WTC11 (cell line): ENCODE measurements around the gene TMEM121. TPM values are rescaled to one million over a fixed set of nuclear protein-coding genes. Genes with fewer than 3 reads are reported as not detected.

Experiments
- ATAC-seq: fragments of 200-7000 bp; cut with Tn5 transposase; 2 replicates; pipeline ENCODE4 v1.10.0; 2021; ENCODE audit warnings: mild to moderate bottlenecking, moderate library complexity
- CTCF ChIA-PET: fragments of 300-600 bp; sonication (Branson Sonifier 250); formaldehyde crosslinking; loops from one replicate; lab custom pipeline; 2021; ENCODE audit warnings: antibody characterized with exemption; lab: Charles Lee
- POLR2A ChIA-PET: fragments of 350-600 bp; sonication (Branson Sonifier 250); formaldehyde crosslinking; loops from one replicate; lab custom pipeline; 2021; ENCODE audit warnings: antibody characterized with exemption; lab: Charles Lee
- DNase-seq: peaks from one replicate; pipeline ENCODE4 v3.0.0; 2021; ENCODE audit warnings: low spot score
- H3K27ac Mint-ChIP-seq: 2 replicates; pipeline ENCODE4 v1.8.0; 2021; ENCODE audit warnings: mixed read lengths
- H3K27me3 Mint-ChIP-seq: 2 replicates; pipeline ENCODE4 v1.8.0; 2021; ENCODE audit warnings: low read depth, mild to moderate bottlenecking, moderate library complexity, mixed read lengths
- H3K36me3 Mint-ChIP-seq: 2 replicates; pipeline ENCODE4 v1.8.0; 2021; ENCODE audit warnings: mixed read lengths
- H3K4me1 Mint-ChIP-seq: 2 replicates; pipeline ENCODE4 v1.8.0; 2022; ENCODE audit warnings: mixed read lengths
- H3K4me3 Mint-ChIP-seq: 2 replicates; pipeline ENCODE4 v1.8.0; 2021; ENCODE audit warnings: mild to moderate bottlenecking, moderate library complexity, mixed read lengths
- H3K9me3 Mint-ChIP-seq: 2 replicates; pipeline ENCODE4 v1.8.0; 2021; ENCODE audit warnings: mixed read lengths
- ATF1 ChIP-seq: sonication (generic); formaldehyde crosslinking; IDR thresholded peaks from 2 replicates; pipeline ENCODE4 v1.8.1; 2023; ENCODE audit warnings: mild to moderate bottlenecking, moderate library complexity, missing genetic modification reagents
- E2F4 ChIP-seq: sonication (generic); formaldehyde crosslinking; IDR thresholded peaks from 2 replicates; pipeline ENCODE4 v1.8.1; 2022; ENCODE audit warnings: low read depth, mild to moderate bottlenecking, moderate library complexity, missing genetic modification reagents, borderline replicate concordance
- ERG ChIP-seq: fragments of 250-450 bp; sonication (Bioruptor Pico); IDR thresholded peaks from 2 replicates; pipeline ENCODE4 v1.8.0; 2021; ENCODE audit warnings: mild to moderate bottlenecking
- ESRRA ChIP-seq: sonication (generic); formaldehyde crosslinking; IDR thresholded peaks from 2 replicates; pipeline ENCODE4 v1.8.1; 2022; ENCODE audit warnings: mild to moderate bottlenecking, missing genetic modification reagents, borderline replicate concordance
- FOXP4 ChIP-seq: sonication (generic); formaldehyde crosslinking; IDR thresholded peaks from 2 replicates; pipeline ENCODE4 v1.8.0; 2022; ENCODE audit warnings: mild to moderate bottlenecking, missing genetic modification reagents
- HMGA2 ChIP-seq: fragments of 250-450 bp; sonication (Bioruptor Pico); IDR thresholded peaks from 2 replicates; pipeline ENCODE4 v1.4.0; 2021; ENCODE audit warnings: mild to moderate bottlenecking, moderate library complexity
- HMGXB4 ChIP-seq: sonication (generic); formaldehyde crosslinking; IDR thresholded peaks from 2 replicates; pipeline ENCODE4 v1.8.1; 2023; ENCODE audit warnings: mild to moderate bottlenecking, moderate library complexity, missing genetic modification reagents
- IRF1 ChIP-seq: sonication (generic); formaldehyde crosslinking; IDR thresholded peaks from 2 replicates; pipeline ENCODE4 v1.8.0; 2023; ENCODE audit warnings: missing genetic modification reagents
- MXD4 ChIP-seq: fragments of 250-450 bp; sonication (Bioruptor Pico); IDR thresholded peaks from 2 replicates; pipeline ENCODE4 v1.8.0; 2021; ENCODE audit warnings: mild to moderate bottlenecking, moderate library complexity, borderline replicate concordance
- MYBL2 ChIP-seq: sonication (generic); formaldehyde crosslinking; IDR thresholded peaks from 2 replicates; pipeline ENCODE4 v1.8.1; 2023; ENCODE audit warnings: mild to moderate bottlenecking, moderate library complexity, missing genetic modification reagents
- NR1H2 ChIP-seq: sonication (generic); formaldehyde crosslinking; IDR thresholded peaks from 2 replicates; pipeline ENCODE4 v1.9.0; 2021; ENCODE audit warnings: mild to moderate bottlenecking, moderate library complexity, missing genetic modification reagents
- RORB ChIP-seq: fragments of 250-450 bp; sonication (Bioruptor Pico); IDR thresholded peaks from 2 replicates; pipeline ENCODE4 v1.9.0; 2021; ENCODE audit warnings: mild to moderate bottlenecking
- SOX15 ChIP-seq: fragments of 250-450 bp; sonication (Bioruptor Pico); IDR thresholded peaks from 2 replicates; pipeline ENCODE4 v1.9.0; 2021; ENCODE audit warnings: mild to moderate bottlenecking
- TP53 ChIP-seq: sonication (generic); formaldehyde crosslinking; IDR thresholded peaks from 2 replicates; pipeline ENCODE4 v1.8.1; 2023; ENCODE audit warnings: mild to moderate bottlenecking, missing genetic modification reagents
- USF2 ChIP-seq: sonication (generic); formaldehyde crosslinking; IDR thresholded peaks from 2 replicates; pipeline ENCODE4 v1.8.1; 2023; ENCODE audit warnings: mild to moderate bottlenecking, missing genetic modification reagents, moderate library complexity
- ZBTB21 ChIP-seq: sonication (generic); formaldehyde crosslinking; IDR thresholded peaks from 2 replicates; pipeline ENCODE4 v1.8.1; 2023; ENCODE audit warnings: mild to moderate bottlenecking, missing genetic modification reagents, borderline replicate concordance
- ZBTB43 ChIP-seq: sonication (generic); formaldehyde crosslinking; IDR thresholded peaks from 2 replicates; pipeline ENCODE4 v1.8.1; 2023; ENCODE audit warnings: mild to moderate bottlenecking, missing genetic modification reagents
- ZNF219 ChIP-seq: sonication (generic); formaldehyde crosslinking; IDR thresholded peaks from 2 replicates; pipeline ENCODE4 v1.8.0; 2023; ENCODE audit warnings: missing genetic modification reagents, mild to moderate bottlenecking, borderline replicate concordance
- ZNF281 ChIP-seq: sonication (generic); formaldehyde crosslinking; IDR thresholded peaks from 2 replicates; pipeline ENCODE4 v1.8.0; 2023; ENCODE audit warnings: mild to moderate bottlenecking, missing genetic modification reagents
- ZNF425 ChIP-seq: fragments of 250-450 bp; sonication (Bioruptor Pico); conservative IDR thresholded peaks from 2 replicates; pipeline ENCODE4 v1.9.0; 2021; ENCODE audit warnings: mild to moderate bottlenecking
- total RNA-seq: library from RNA; stranded (reverse); gene quantifications from 3 replicates; pipeline ENCODE4 v1.2.3, GENCODE V29; 2021

TMEM121 gene
- total RNA-seq, 1 experiment from 2014 or later, result 0.81 TPM

GRCh38 chr14:105517096-105517495 lies 9.3 kb upstream of the TMEM121 start:
- ChIA-PET POLR2A (no interaction called here), CTCF (no interaction called here)
- ATAC-seq (no peak), DNase-seq (no peak)
- H3K9me3 Mint-ChIP-seq, result peaks cover 44% of the 10 kb centered on the region
- no peaks in the 10 kb centered on the region for H3K4me1 Mint-ChIP-seq
- peaks cover 9% of the 10 kb centered on the region for H3K36me3 Mint-ChIP-seq
- no peak overlapping the region for H3K4me3 Mint-ChIP-seq
- peaks cover 48% of the 10 kb centered on the region for H3K27me3 Mint-ChIP-seq
- H3K27ac Mint-ChIP-seq, result no peak overlapping the region
- TF ChIP-seq ZNF425 (CRISPR knock-in tag), result no peak
- no peak for TF ChIP-seq ATF1
- no peak for TF ChIP-seq MXD4 (CRISPR knock-in tag)
- no peak for TF ChIP-seq ESRRA (CRISPR knock-in tag)
- TF ChIP-seq HMGA2 (CRISPR knock-in tag), result no peak
- TF ChIP-seq ZNF281 (CRISPR knock-in tag), result no peak
- TF ChIP-seq SOX15, result no peak
- no peak for TF ChIP-seq ERG (CRISPR knock-in tag)
- no peak for TF ChIP-seq ZBTB43
- no peak for TF ChIP-seq TP53 (CRISPR knock-in tag)

- ATAC-seq (no peak), DNase-seq (no peak)
- Mint-ChIP-seq H3K27me3 (peaks cover 69% of the 10 kb centered on the region), H3K4me1 (no peaks in the 10 kb centered on the region), H3K9me3 (peaks cover 37% of the 10 kb centered on the region), H3K27ac (no peak overlapping the region), H3K4me3 (no peak overlapping the region), H3K36me3 (peaks cover 6% of the 10 kb centered on the region)
- POLR2A ChIA-PET, result no interaction called here
- CTCF ChIA-PET, result interaction anchor here (1.1 kb wide), 1 partner anchor 8 kb away, joined by 3 read pairs; no protein-coding TSS in a partner anchor
- TF ChIP-seq NR1H2 (no peak), ZBTB21 (no peak), RORB (CRISPR knock-in tag) (no peak), E2F4 (CRISPR knock-in tag) (no peak), MYBL2 (CRISPR knock-in tag) (no peak), FOXP4 (CRISPR knock-in tag) (no peak), ZNF219 (CRISPR knock-in tag) (no peak), IRF1 (CRISPR knock-in tag) (no peak), USF2 (CRISPR knock-in tag) (no peak), HMGXB4 (CRISPR knock-in tag) (no peak)
Measured at GRCh38 chr14:105519946-105520698, 6.3 kb upstream of the TMEM121 start.
